ENCODE measurements around the gene GOSR2.
"Not testable (repeated sequence)": the region's sequence is repeated elsewhere in the genome, so short reads cannot be mapped to it uniquely, and the experiment has no call there.

The GOSR2 gene

DNA sequence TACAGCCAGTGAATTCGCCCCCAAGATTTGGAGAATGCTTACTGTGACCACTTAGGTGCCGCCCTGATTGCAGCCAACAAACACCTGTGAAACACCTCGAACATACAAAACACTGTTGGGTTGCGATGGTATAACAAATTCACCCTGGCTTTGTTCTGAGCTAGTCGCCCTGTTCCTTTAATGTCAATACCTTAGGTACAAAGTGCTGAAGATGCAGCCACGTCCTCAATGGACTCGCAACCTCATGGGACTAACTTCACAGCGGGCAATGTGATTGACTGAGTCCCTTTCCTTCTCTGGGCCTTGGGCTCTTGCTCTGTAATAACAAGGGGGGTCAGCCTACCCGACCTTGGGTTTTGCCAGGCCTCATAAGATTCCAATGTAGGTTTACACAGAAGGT lies 28.9 kb upstream of the GOSR2 start:
- no peak for DNase-seq (ENCODE audit: low read depth)

GRCh38 chr17:46894476-46895151 lies 28.3 kb upstream of the GOSR2 start:
- DNase-seq (ENCODE audit: low read depth) = no peak

DNA sequence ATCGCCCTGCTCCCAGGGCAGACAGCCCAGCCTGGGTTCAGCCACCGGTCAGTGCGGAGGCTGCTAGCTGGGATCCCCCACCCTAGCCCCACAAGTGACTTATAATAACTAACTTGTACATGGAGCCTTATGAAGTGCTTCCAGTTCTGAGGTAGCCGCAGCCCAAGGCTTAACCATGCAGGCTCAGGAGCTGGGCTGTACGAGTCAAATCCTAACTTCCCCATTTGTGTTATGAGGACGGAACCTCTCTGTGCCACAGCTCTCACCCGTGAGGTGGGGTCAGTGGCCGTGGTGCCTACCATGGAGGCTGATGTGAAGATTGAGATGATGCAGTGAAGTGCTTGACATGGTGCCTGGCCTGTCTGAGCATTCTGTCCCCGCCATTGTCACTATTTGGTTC lies 27.8 kb upstream of the GOSR2 start:
- no peak for DNase-seq (ENCODE audit: low read depth)

GRCh38 chr17:46896991-46897390 lies 26.0 kb upstream of the GOSR2 start:
- DNase-seq (ENCODE audit: low read depth) = no peak

DNA sequence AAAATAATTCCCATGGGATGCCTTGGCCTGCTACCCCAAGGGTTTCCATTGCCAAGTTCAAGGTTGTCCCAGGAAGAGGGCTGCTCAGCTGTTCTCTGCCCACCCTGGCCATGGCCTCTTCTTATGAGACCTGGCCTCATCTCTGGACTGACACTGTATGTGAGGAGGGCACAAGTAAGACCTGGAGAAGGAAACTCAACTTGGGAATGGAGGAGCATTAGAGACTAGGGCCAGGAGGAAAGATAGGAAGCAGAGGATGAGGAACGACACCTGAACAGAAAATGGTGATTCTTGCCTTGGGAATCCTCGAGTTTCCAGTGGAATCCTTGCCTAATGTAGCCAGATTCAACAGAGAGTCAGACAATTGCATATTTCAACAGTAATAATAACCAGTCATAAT lies 24.6 kb upstream of the GOSR2 start:
- no peak for DNase-seq (ENCODE audit: low read depth)

DNA sequence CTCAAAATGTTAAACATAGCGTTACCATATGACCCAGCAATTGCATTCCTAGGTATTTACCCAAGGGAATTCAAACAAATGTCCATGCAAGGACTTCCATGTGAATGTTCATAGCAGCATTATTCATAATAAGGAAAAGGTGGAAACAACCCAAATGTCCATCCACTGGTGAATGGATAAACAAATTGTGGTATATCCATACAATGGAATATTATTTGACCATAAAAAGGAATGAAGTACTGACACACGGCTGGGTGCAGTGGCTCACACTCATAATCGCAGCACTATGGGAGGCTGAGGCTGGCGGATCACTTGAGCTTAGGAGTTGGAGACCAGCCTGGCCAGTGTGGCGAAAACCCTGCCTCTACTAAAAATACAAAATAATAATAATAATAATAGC lies 24.1 kb upstream of the GOSR2 start:
- DNase-seq (ENCODE audit: low read depth) = no peak

- DNase-seq (ENCODE audit: low read depth) = no peak
These were observed 21.7 kb upstream of the GOSR2 start for GRCh38 chr17:46901291-46901690.

DNA sequence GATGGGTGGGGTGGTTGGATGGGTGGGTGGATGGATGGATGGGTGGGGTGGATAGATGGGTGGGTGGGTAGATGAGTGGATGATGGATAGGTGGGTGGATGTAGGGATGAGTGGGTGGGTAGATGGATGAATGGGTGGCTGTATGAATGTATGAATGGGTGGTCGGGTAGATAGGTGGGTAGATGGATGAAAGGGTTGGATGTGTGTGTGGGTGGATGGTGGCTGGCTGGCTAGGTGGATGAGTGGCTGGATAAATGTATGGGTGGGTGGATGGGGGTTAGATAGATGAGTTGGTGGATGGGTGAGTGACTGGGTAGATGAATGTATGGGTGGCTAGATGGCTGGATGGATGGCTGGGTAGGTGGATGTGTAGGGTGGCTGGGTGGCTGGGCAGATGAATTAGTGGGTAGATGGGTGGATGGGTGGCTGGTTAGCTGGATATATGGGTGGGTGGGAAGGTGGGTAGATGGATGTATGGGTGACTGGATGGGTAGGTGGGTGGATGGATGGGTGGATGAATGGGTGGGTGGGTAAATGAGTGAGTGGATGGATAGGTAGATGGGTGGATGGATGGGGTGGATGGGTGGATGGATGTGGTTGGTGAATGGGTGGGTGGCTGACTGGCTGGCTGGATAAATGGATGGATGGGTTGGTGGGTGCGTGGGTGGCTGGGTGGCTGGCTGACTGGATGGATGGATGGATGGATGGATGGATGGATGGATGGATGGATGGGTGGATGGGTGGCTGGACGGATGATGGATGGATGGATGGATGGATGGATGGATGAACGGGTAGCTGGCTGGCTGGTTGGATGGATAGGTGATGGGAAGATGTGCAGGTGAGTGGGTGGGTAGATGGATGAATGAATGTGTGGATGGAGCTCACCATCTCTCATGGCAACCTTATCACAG lies 18.9 kb upstream of the GOSR2 start:
- no peak for DNase-seq (ENCODE audit: low read depth)

DNA sequence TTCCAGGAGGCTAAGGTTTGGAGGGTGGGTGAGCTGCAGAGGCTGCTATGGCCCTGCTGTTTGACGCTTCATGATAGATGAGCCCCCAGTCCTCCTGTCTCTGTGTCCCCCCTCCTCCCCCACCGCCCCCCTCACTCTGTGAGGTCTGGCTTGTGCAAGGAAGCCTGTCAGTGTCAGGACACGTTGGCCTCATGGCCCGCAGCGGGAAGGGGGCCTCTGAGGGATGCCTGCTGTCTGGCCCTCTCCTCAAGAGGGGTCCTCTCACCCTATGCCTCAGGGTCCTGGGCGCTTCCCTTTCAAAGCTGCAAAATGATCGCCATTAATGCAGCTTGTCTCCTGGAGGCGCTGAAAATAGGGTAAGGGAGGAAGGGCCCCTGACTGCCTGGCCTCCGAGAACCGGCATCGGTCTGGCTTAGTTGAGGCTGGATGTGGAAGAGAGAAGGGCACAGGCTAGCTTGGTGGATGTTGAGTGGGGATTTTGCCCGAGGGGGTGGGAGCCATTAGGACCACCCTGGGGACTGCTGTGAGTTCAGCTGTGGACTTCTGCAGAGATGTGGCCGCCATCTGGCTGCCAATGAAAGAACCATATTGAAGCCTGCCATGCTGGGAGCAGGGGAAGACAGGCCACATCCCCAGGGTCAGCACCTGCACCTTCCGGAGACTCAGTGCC lies 14.8 kb upstream of the GOSR2 start:
- no peak for DNase-seq (ENCODE audit: low read depth)

GRCh38 chr17:46910179-46910927 lies 12.6 kb upstream of the GOSR2 start:
- DNase-seq (ENCODE audit: low read depth) = no peak

GRCh38 chr17:46911311-46911710 lies 11.6 kb upstream of the GOSR2 start:
- DNase-seq (ENCODE audit: low read depth) = no peak

- no peak for DNase-seq (ENCODE audit: low read depth)
These were observed 7.4 kb upstream of the GOSR2 start for GRCh38 chr17:46915596-46915995.

DNA sequence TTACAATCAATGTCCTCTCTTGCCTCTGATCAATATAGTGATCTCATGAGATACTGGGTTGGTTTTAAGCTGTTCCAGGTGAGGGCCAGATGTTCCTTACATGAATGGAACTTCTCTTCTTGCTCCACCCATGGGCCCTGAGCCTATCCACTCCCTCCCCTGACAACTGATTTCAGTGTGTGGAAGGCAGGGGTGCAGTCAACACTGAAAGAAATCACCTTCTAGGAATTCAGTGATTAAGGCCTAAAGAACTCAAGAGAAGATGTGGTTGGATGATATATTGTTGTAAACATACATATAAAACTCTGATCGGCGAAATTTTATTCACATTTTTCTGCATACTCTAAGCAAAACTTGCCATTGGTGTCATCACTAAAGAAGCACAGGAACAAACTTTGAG lies 6.7 kb upstream of the GOSR2 start:
- no peak for DNase-seq (ENCODE audit: low read depth)

DNA sequence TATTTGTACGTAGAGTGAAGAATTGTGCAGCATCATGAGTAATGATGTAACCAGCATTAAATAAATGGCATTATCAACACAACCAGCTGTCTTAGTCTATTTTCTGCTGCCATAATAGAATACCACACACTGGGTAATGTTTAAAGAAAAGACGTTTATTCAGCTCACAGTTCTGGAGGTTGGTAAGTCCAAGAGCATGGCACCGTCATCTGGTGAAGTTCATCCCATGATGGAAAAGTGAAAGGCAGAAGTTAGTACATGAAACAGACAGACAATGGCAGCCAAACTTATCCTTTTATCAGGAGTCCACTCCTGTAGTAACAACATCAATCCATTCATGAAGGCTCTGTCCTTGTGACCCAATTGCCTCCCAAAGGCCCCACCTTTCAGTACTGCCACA lies 6.3 kb upstream of the GOSR2 start:
- no peak for DNase-seq (ENCODE audit: low read depth)

DNA sequence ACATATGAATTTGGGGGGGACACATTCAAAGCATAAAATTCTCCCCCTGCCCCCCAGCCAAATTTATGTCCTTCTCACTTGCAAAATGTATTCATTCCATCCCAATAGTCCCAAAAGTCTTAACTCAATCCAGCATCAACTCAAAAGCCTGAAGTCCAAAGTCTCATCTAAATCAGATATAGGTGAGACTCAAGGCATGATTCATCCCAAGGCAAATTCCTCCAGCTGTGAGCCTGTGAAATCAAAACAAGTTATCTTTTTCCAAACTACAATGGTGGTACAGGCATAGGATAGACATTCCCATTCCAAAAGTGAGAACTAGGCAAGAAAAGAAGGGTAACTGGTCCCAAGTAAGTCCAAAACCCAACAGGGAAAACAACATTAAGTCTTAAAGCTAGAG lies 5.9 kb upstream of the GOSR2 start:
- no peak for DNase-seq (ENCODE audit: low read depth)

DNA sequence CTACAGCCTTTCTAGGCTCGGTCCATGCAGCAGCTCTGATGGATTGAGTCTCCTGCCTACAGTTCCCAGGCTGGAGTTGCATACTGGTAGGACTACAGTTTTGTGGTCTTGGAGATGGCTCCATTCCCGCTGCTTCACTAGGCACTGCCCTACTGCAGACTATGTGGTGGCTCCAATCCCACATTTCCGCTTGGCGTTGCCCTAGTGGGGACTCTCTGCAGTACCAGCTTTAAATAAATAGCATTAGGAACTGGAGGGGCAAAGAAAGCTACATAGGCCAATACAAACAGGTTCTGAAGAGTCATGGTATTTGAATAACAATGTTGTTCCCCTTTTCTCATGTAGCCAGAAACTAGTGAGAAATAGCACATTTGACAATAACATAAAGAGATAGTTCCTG lies 5.4 kb upstream of the GOSR2 start:
- DNase-seq (ENCODE audit: low read depth) = no peak

DNA sequence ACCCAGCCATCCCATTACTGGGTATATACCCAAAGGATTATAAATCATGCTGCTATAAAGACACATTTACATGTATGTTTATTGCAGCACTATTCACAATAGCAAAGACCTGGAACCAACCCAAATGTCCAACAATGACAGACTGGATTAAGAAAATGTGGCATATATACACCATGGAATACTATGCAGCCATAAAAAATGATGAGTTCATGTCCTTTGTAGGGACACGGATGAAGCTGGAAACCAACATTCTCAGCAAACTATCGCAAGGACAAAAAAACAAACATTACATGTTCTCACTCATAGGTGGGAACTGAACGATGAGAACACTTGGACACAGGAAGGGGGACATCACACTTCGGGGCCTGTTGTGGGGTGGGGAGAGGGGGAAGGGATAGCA lies 998 bp upstream of the GOSR2 start:
- not testable (repeated sequence) for DNase-seq (ENCODE audit: low read depth)

GRCh38 chr17:46922487-46922803 lies 515 bp upstream of the GOSR2 start:
- DNase-seq (ENCODE audit: low read depth) = no peak

GRCh38 chr17:46925185-46925868 lies 2.4 kb downstream of the GOSR2 start:
- DNase-seq (ENCODE audit: low read depth) = no peak

DNA sequence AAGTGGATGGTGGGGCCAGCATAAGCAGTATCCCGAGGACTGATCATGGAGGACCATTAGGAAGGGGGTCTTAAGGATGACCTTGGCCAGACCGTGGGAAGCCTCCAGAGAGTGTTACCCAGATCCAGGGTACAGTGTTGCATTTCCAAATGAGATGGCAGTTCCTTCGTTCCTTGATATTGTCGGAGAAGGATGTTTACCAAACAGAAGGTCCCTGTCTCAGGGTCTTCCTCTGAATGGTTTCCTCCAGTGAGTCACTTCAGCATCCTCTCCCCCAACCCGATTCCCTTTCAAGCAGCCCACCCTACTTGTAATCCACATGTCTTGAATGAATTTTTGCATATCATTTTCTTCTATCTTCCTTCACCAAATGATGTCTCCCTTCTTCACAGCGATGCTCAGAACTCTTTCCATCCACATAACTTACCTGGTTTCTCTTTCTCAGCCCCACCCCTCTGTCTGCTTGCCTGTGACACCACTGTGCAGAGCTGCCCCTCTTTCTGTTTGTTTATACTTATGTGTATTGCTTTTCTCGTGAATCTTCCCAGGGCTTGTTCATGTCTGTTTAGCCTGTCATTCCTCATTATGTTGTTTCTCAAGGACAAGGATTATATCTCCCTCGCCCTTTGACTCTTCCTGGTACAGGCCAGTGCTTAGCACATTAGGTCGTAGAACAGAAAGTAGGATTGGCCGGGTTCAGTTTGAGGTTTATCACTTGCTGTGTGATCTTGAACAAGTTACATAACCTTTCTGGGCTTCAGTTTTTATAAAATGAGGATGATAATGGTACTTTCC lies 5.7 kb downstream of the GOSR2 start:
- no peak for DNase-seq (ENCODE audit: low read depth)

GRCh38 chr17:46929413-46929812 lies 6.5 kb downstream of the GOSR2 start:
- no peak for DNase-seq (ENCODE audit: low read depth)

Measured in stimulated activated CD8-positive, alpha-beta memory T cell treated with anti-CD3 and anti-CD28 coated beads, Interleukin-15, amount 100 ng/mL, for 1 hour (primary cell).